GM10266 (cell line): Measurements from ENCODE around the gene YAE1.

Source experiments
- DNase-seq: peaks from one replicate; pipeline ENCODE4 v3.0.0; 2012; ENCODE audit errors: extremely low spot score
- CTCF ChIP-seq: IDR thresholded peaks from 2 replicates; pipeline ENCODE4 v1.5.1; 2012; ENCODE audit warnings: mild to moderate bottlenecking, low read depth; ENCODE audit not compliant: control insufficient read depth, insufficient read depth; ENCODE audit errors: missing control alignments

Gene YAE1

GRCh38 chr7:39566023-39566921 lies at the start of gene YAE1:
YAE1 (plus strand) TSS chr7:39566404; CDS start chr7:39566419, 15 bp downstream.
- TF ChIP-seq CTCF = no peak
- peak; percentile 90 for DNase-seq

- TF ChIP-seq CTCF = no peak
- DNase-seq = no peak
Measured at GRCh38 chr7:39516498-39516897, 49.7 kb upstream of the YAE1 start.

- TF ChIP-seq CTCF = no peak
- DNase-seq = no peak
Measured at GRCh38 chr7:39517240-39517639, 49.0 kb upstream of the YAE1 start.

- DNase-seq = no peak
- no peak for TF ChIP-seq CTCF
Measured at GRCh38 chr7:39525926-39526325, 40.3 kb upstream of the YAE1 start.

- DNase-seq = no peak
- TF ChIP-seq CTCF = no peak
Measured at GRCh38 chr7:39526666-39527065, 39.5 kb upstream of the YAE1 start.

GRCh38 chr7:39527296-39527695 lies 38.9 kb upstream of the YAE1 start:
- no peak for DNase-seq
- no peak for TF ChIP-seq CTCF

GRCh38 chr7:39527951-39528350 lies 38.3 kb upstream of the YAE1 start:
- DNase-seq = no peak
- TF ChIP-seq CTCF = no peak
